ENCODE measurements around the gene TLR6. TPM values are rescaled to one million over a fixed set of nuclear protein-coding genes. Genes with fewer than 3 reads are reported as not detected.

Gene TLR6
- total RNA-seq, 1 donor from 2014 or later: 0.29 TPM

DNA sequence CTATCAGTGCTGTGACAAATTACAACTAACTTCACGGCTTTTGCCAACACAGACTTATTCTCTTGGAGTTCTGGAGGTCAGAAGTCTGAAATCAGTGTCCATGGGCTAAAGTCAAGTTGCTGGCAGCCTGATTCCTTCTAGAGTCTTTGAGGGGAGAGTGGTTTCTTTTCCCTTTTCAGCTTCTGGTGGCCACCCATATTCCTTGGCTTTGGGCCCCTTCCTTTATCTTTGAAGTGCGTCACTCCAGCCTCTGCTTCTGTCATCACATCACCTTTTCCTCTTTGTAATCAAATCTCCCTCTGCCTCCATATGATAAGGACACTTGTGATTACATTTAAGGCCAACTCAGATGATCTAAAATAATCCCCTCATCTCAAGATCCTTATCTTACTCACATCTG, 20.0 kb upstream of the TLR6 start:
- TF ChIP-seq, protein P1, sequence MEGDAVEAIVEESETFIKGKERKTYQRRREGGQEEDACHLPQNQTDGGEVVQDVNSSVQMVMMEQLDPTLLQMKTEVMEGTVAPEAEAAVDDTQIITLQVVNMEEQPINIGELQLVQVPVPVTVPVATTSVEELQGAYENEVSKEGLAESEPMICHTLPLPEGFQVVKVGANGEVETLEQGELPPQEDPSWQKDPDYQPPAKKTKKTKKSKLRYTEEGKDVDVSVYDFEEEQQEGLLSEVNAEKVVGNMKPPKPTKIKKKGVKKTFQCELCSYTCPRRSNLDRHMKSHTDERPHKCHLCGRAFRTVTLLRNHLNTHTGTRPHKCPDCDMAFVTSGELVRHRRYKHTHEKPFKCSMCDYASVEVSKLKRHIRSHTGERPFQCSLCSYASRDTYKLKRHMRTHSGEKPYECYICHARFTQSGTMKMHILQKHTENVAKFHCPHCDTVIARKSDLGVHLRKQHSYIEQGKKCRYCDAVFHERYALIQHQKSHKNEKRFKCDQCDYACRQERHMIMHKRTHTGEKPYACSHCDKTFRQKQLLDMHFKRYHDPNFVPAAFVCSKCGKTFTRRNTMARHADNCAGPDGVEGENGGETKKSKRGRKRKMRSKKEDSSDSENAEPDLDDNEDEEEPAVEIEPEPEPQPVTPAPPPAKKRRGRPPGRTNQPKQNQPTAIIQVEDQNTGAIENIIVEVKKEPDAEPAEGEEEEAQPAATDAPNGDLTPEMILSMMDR (conservative IDR thresholded peaks at IDR 0.05; ENCODE audit: low read depth, low read length): no peak
- no peak overlapping the region for H3K4me3 ChIP-seq (ENCODE audit: low read depth, low read length)
- DNase-seq (ENCODE audit: low read depth): no peak

DNA sequence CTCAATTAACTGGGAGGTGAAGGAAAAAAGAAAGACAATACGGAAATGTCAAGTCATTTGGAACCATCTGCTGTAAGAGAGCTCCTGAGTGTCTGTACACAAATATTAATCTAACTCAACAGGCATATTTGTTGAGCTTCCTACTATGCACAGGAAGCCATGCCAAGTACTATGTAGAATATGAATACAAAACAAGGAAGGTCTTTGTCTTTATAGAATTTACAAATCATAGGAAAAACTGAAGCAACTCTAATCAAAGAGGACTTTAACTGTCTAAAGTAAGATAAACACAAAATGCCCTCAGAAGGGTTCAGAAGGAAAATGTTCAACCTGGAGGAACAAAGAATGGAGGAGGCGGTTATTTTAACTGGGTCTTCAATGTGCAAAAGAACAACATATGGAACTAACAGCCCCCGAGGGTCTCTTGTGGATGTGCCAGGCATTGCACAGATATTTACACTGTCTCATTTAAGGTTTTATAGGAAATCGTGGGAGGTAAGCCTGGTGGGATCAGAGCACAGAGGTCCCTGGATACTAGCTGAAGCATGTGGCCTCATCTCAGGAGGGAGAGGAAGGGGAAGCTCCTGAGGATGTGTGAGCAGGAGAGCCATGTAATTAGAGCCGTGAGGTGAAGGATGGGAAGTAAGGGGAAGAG, 16.8 kb upstream of the TLR6 start:
- H3K4me3 ChIP-seq (ENCODE audit: low read depth, low read length): no peak overlapping the region
- no peak for DNase-seq (ENCODE audit: low read depth)
- TF ChIP-seq, protein P1 (conservative IDR thresholded peaks at IDR 0.05; ENCODE audit: low read depth, low read length): no peak

DNA sequence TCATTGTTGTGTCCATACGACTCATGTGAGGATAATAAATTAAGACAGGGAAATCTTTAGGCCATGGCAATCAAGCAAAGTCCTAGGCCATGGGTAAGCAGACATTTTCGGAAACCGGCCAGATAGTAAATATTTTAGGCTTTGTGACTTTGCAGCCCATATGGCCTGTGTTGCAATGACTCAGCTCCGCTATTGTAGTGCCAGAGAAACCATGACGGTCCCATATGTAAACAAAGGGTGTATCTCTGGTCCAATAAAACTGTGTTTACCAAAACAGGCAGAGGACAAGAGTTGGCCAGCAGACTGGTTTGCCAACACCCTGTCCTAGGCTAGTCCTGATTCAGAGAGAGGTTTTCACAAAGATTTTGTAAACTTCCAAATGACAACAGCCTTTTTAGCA, 16.0 kb upstream of the TLR6 start:
- no peak for DNase-seq (ENCODE audit: low read depth)
- no peak overlapping the region for H3K4me3 ChIP-seq (ENCODE audit: low read depth, low read length)
- TF ChIP-seq, protein P1 (conservative IDR thresholded peaks at IDR 0.05; ENCODE audit: low read depth, low read length): no peak

DNA sequence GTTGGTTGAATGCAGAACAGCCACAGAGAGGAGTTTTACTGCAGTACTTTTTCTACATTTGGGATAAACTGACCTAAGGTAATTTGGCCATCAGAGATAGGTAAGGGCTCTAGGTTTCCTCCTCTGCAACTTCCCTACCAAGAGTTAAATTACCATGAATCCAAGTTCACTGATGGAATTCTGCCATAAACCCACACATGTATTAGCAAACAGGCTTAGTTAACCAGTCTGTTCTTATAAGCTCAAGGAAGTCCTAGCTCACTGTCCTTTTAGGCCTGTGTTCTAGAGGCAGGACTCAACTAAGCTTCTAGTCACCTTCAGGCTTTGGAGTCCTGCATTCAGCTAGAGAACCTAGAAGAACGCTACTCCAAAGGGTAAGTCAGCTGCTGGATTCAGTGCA, 15.0 kb upstream of the TLR6 start:
- H3K4me3 ChIP-seq (ENCODE audit: low read depth, low read length): no peak overlapping the region
- TF ChIP-seq, protein P1 (conservative IDR thresholded peaks at IDR 0.05; ENCODE audit: low read depth, low read length): no peak
- no peak for DNase-seq (ENCODE audit: low read depth)

DNA sequence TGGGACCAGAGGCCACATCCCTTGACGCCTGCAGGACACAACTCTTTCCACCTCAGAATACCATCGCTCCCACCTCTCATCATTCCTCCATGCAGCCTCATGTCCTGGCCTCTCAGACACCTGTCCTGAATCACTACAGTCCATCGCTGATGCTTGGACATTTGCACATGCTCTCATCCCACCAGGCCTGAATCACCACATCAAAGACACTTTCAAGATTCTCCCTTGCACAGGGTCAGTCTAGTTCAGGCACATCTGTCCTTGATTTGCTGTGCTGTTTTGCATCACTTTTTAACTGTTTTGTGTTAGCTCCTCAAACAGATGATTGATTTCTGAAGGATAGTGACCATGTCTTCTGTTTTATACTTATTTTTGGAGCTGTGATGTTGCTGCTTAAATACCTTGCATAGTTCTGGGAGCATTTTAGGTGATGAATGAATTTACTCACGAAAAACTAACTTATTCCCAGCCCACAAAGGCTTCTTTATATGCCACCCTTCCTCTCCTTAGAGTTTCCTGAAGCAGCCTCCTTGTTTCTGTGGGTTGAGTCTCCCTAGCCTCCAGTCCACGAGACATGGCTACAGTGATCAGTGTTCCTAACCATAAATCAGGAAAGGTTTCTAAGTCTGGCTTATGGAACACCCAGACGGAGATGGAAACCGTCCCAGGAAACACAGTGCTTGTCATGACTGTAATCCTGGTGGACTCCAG, 13.6 kb upstream of the TLR6 start:
- DNase-seq (ENCODE audit: low read depth): no peak
- TF ChIP-seq, protein P1 (conservative IDR thresholded peaks at IDR 0.05; ENCODE audit: low read depth, low read length): no peak
- no peak overlapping the region for H3K4me3 ChIP-seq (ENCODE audit: low read depth, low read length)

DNA sequence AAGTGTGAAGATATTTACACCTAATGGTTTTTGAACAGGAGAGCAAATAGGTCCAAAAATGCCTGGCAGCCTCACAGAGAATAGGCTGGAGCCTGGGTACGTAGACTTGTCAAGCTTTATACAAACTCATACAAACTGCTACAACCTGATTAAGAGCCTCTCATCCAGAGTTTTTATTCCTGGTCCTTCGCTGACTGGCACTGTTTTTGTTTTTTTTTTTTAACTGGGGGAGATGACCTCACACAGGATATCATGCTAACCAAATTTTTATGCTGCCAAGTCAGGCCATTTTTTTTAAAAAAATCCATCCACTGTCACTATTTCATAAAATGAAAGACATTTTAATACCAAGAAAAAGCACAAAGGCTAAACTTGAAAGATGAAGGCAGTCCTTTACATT, 12.9 kb upstream of the TLR6 start:
- no peak overlapping the region for H3K4me3 ChIP-seq (ENCODE audit: low read depth, low read length)
- no peak for DNase-seq (ENCODE audit: low read depth)
- TF ChIP-seq, protein P1 (conservative IDR thresholded peaks at IDR 0.05; ENCODE audit: low read depth, low read length): no peak
